WTC11 (cell line): ENCODE data around the gene WFDC12. TPM values are rescaled to one million over a fixed set of nuclear protein-coding genes. Genes with fewer than 3 reads are reported as not detected.

ENCODE experiments used
- ATAC-seq: fragments of 200-7000 bp; cut with Tn5 transposase; 2 replicates; pipeline ENCODE4 v1.10.0; 2021; ENCODE audit warnings: mild to moderate bottlenecking, moderate library complexity
- CTCF ChIA-PET: fragments of 300-600 bp; sonication (Branson Sonifier 250); formaldehyde crosslinking; loops from one replicate; lab custom pipeline; 2021; ENCODE audit warnings: antibody characterized with exemption; lab: Charles Lee
- POLR2A ChIA-PET: fragments of 350-600 bp; sonication (Branson Sonifier 250); formaldehyde crosslinking; loops from one replicate; lab custom pipeline; 2021; ENCODE audit warnings: antibody characterized with exemption; lab: Charles Lee
- DNase-seq: peaks from one replicate; pipeline ENCODE4 v3.0.0; 2021; ENCODE audit warnings: low spot score
- H3K27ac Mint-ChIP-seq: 2 replicates; pipeline ENCODE4 v1.8.0; 2021; ENCODE audit warnings: mixed read lengths
- H3K27me3 Mint-ChIP-seq: 2 replicates; pipeline ENCODE4 v1.8.0; 2021; ENCODE audit warnings: low read depth, mild to moderate bottlenecking, moderate library complexity, mixed read lengths
- H3K36me3 Mint-ChIP-seq: 2 replicates; pipeline ENCODE4 v1.8.0; 2021; ENCODE audit warnings: mixed read lengths
- H3K4me1 Mint-ChIP-seq: 2 replicates; pipeline ENCODE4 v1.8.0; 2022; ENCODE audit warnings: mixed read lengths
- H3K4me3 Mint-ChIP-seq: 2 replicates; pipeline ENCODE4 v1.8.0; 2021; ENCODE audit warnings: mild to moderate bottlenecking, moderate library complexity, mixed read lengths
- H3K9me3 Mint-ChIP-seq: 2 replicates; pipeline ENCODE4 v1.8.0; 2021; ENCODE audit warnings: mixed read lengths
- CREB1 ChIP-seq: sonication (generic); formaldehyde crosslinking; IDR thresholded peaks from 2 replicates; pipeline ENCODE4 v1.8.0; 2023; ENCODE audit warnings: mild to moderate bottlenecking, missing genetic modification reagents
- MXD4 ChIP-seq: fragments of 250-450 bp; sonication (Bioruptor Pico); IDR thresholded peaks from 2 replicates; pipeline ENCODE4 v1.8.0; 2021; ENCODE audit warnings: mild to moderate bottlenecking, moderate library complexity, borderline replicate concordance
- MYBL2 ChIP-seq: sonication (generic); formaldehyde crosslinking; IDR thresholded peaks from 2 replicates; pipeline ENCODE4 v1.8.1; 2023; ENCODE audit warnings: mild to moderate bottlenecking, moderate library complexity, missing genetic modification reagents
- NFATC4 ChIP-seq: fragments of 250-450 bp; sonication (Bioruptor Pico); IDR thresholded peaks from 2 replicates; pipeline ENCODE4 v1.9.0; 2021; ENCODE audit warnings: mild to moderate bottlenecking
- NR2C2 ChIP-seq: sonication (generic); formaldehyde crosslinking; IDR thresholded peaks from 2 replicates; pipeline ENCODE4 v1.8.0; 2022; ENCODE audit warnings: mild to moderate bottlenecking, missing genetic modification reagents
- RELA ChIP-seq: sonication (generic); formaldehyde crosslinking; IDR thresholded peaks from 2 replicates; pipeline ENCODE4 v1.8.1; 2022; ENCODE audit warnings: missing genetic modification reagents, mild to moderate bottlenecking, borderline replicate concordance
- ZNF317 ChIP-seq: sonication (generic); formaldehyde crosslinking; IDR thresholded peaks from 2 replicates; pipeline ENCODE4 v1.8.1; 2023; ENCODE audit warnings: low read depth, mild to moderate bottlenecking, moderate library complexity, missing genetic modification reagents, borderline replicate concordance
- total RNA-seq: library from RNA; stranded (reverse); gene quantifications from 3 replicates; pipeline ENCODE4 v1.2.3, GENCODE V29; 2021
- TF ChIP-seq, protein P1 (sequence below): sonication (generic); formaldehyde crosslinking; IDR thresholded peaks from 2 replicates; pipeline ENCODE4 v1.8.0; 2023; ENCODE audit warnings: missing genetic modification reagents
- TF ChIP-seq, protein P2 (sequence below): sonication (generic); formaldehyde crosslinking; IDR thresholded peaks from 2 replicates; pipeline ENCODE4 v1.8.0; 2022; ENCODE audit warnings: mild to moderate bottlenecking, missing genetic modification reagents
- TF ChIP-seq, protein P3 (sequence below): sonication (generic); formaldehyde crosslinking; IDR thresholded peaks from 2 replicates; pipeline ENCODE4 v1.8.1; 2023; ENCODE audit warnings: mild to moderate bottlenecking, missing genetic modification reagents
- TF ChIP-seq, protein P4 (sequence below): sonication (generic); formaldehyde crosslinking; conservative IDR thresholded peaks from 2 replicates; pipeline ENCODE4 v1.8.1; 2023; ENCODE audit warnings: mild to moderate bottlenecking, low read depth, missing genetic modification reagents, moderate library complexity
- TF ChIP-seq, protein P5 (sequence below): sonication (generic); formaldehyde crosslinking; conservative IDR thresholded peaks from 2 replicates; pipeline ENCODE4 v1.8.1; 2022; ENCODE audit warnings: mild to moderate bottlenecking, missing genetic modification reagents
- TF ChIP-seq, protein P6 (sequence below): sonication (generic); formaldehyde crosslinking; IDR thresholded peaks from 2 replicates; pipeline ENCODE4 v1.8.1; 2022; ENCODE audit warnings: mild to moderate bottlenecking, missing genetic modification reagents, moderate library complexity, borderline replicate concordance
- TF ChIP-seq, protein P7 (sequence below): fragments of 250-450 bp; sonication (Bioruptor Pico); IDR thresholded peaks from 2 replicates; pipeline ENCODE4 v1.9.0; 2021; ENCODE audit warnings: mild to moderate bottlenecking
- TF ChIP-seq, protein P8 (sequence below): sonication (generic); formaldehyde crosslinking; IDR thresholded peaks from 2 replicates; pipeline ENCODE4 v1.8.1; 2022; ENCODE audit warnings: low read depth, mild to moderate bottlenecking, moderate library complexity, missing genetic modification reagents, borderline replicate concordance

Gene WFDC12
- total RNA-seq, 1 experiment from 2014 or later: not detected

DNA sequence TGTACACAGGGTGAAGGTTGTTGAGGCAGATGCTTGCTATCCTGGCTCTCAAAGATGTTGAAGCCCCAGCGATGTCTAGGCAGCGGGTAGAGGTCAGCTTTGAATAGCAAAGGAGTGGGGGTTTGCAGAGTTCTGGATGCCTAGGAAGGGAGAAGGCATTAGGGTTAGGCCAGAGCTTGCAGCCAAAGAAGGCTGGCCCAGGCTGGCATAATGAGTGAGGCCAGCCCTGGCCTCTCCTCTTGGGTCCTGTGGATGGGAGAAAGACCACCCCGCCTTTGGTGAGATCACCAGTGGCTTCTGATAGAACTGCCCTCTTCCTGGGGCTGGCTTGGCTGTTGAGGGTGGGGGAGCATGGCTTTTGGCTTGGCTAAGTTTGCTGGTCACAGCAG lies 8.9 kb downstream of the WFDC12 start (continued):
- TF ChIP-seq, protein P1, sequence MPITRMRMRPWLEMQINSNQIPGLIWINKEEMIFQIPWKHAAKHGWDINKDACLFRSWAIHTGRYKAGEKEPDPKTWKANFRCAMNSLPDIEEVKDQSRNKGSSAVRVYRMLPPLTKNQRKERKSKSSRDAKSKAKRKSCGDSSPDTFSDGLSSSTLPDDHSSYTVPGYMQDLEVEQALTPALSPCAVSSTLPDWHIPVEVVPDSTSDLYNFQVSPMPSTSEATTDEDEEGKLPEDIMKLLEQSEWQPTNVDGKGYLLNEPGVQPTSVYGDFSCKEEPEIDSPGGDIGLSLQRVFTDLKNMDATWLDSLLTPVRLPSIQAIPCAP (CRISPR knock-in tag): no peak
- no peak for TF ChIP-seq CREB1 (CRISPR knock-in tag)
- TF ChIP-seq, protein P2, sequence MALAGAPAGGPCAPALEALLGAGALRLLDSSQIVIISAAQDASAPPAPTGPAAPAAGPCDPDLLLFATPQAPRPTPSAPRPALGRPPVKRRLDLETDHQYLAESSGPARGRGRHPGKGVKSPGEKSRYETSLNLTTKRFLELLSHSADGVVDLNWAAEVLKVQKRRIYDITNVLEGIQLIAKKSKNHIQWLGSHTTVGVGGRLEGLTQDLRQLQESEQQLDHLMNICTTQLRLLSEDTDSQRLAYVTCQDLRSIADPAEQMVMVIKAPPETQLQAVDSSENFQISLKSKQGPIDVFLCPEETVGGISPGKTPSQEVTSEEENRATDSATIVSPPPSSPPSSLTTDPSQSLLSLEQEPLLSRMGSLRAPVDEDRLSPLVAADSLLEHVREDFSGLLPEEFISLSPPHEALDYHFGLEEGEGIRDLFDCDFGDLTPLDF: no peak
- no peak for TF ChIP-seq ZNF317 (CRISPR knock-in tag)
- TF ChIP-seq, protein P3, sequence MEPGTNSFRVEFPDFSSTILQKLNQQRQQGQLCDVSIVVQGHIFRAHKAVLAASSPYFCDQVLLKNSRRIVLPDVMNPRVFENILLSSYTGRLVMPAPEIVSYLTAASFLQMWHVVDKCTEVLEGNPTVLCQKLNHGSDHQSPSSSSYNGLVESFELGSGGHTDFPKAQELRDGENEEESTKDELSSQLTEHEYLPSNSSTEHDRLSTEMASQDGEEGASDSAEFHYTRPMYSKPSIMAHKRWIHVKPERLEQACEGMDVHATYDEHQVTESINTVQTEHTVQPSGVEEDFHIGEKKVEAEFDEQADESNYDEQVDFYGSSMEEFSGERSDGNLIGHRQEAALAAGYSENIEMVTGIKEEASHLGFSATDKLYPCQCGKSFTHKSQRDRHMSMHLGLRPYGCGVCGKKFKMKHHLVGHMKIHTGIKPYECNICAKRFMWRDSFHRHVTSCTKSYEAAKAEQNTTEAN: no peak
- TF ChIP-seq, protein P4, sequence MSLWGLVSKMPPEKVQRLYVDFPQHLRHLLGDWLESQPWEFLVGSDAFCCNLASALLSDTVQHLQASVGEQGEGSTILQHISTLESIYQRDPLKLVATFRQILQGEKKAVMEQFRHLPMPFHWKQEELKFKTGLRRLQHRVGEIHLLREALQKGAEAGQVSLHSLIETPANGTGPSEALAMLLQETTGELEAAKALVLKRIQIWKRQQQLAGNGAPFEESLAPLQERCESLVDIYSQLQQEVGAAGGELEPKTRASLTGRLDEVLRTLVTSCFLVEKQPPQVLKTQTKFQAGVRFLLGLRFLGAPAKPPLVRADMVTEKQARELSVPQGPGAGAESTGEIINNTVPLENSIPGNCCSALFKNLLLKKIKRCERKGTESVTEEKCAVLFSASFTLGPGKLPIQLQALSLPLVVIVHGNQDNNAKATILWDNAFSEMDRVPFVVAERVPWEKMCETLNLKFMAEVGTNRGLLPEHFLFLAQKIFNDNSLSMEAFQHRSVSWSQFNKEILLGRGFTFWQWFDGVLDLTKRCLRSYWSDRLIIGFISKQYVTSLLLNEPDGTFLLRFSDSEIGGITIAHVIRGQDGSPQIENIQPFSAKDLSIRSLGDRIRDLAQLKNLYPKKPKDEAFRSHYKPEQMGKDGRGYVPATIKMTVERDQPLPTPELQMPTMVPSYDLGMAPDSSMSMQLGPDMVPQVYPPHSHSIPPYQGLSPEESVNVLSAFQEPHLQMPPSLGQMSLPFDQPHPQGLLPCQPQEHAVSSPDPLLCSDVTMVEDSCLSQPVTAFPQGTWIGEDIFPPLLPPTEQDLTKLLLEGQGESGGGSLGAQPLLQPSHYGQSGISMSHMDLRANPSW (CRISPR knock-in tag): no peak
- TF ChIP-seq, protein P5, sequence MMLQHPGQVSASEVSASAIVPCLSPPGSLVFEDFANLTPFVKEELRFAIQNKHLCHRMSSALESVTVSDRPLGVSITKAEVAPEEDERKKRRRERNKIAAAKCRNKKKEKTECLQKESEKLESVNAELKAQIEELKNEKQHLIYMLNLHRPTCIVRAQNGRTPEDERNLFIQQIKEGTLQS (CRISPR knock-in tag): no peak
- TF ChIP-seq, protein P6, sequence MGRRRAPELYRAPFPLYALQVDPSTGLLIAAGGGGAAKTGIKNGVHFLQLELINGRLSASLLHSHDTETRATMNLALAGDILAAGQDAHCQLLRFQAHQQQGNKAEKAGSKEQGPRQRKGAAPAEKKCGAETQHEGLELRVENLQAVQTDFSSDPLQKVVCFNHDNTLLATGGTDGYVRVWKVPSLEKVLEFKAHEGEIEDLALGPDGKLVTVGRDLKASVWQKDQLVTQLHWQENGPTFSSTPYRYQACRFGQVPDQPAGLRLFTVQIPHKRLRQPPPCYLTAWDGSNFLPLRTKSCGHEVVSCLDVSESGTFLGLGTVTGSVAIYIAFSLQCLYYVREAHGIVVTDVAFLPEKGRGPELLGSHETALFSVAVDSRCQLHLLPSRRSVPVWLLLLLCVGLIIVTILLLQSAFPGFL (CRISPR knock-in tag): no peak
- TF ChIP-seq NFATC4 (CRISPR knock-in tag): no peak

DNA sequence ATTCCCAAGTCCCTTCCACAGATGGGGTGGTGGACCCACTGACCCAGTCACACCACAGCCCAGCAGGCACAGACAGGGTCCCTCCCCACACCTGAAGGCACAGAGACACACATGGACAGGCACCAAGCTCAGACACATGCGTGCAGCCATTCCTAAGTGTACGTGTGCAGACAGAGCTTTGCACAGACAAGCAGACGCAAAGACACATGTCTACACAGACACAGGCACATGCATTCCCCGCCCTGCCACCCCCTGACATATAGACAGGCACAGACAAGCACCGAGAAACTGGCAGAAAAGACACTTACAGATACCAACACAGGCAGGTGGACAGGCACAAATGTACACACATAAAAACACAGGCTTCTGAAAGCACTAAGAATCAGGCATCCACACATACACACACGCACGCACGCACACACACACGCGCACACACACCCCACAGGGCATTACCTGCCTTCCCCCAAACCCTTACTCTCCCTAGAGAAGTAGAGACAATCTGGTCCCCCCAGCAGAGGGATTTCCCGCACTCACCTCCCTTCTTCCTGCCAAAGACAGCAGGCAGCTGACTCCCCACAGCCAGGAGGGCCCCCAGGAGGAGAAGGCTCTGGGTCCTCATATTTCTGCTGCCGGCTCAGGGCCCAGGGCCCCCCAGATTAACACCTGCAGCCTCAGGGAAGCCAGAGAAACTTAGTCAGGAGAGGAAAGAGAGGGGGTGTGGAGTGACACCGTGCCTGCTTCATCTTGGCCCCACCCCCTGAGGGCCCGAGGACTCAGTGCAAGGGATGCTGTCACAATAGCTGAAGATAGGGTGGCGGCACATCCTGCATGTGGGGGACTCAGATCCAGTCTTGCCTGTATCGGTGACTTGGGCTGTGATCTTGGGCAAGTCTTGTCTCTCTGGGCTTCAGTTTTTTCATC lies 9.5 kb downstream of the WFDC12 start, which contains the start of gene WFDC5:
Gene WFDC5, minus strand, starts transcription at position 710 of the 921 bp plus-strand sequence. Its CDS starts 91 bp downstream, at position 619.
- no peak for DNase-seq

DNA sequence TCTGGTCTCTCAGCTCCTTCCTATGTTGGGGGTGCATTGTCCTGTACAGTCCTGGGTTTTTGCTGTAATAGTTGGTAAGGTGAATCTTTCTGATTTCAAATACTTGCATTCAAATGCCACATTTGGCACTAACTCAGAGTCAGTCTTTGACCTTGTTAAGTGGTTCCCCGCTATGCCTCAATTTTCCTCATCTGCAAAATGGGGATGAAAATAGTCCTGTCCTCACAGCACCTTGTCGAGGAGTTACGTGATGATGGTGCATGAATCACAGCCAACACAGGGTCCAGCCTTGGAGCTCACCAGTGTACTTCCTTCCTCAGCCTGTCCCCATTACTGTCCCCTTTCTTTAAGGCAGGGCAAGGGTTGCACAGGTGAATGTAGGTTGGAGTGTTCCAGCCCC lies 10.4 kb downstream of the WFDC12 start:
- Mint-ChIP-seq H3K27ac (no peak overlapping the region), H3K4me1 (peaks cover 8% of the 10 kb centered on the region; the same call in 1 of the 2 replicates), H3K9me3 (no peaks in the 10 kb centered on the region), H3K27me3 (peaks cover 4% of the 10 kb centered on the region; the same call in 1 of the 2 replicates), H3K36me3 (no peaks in the 10 kb centered on the region), H3K4me3 (no peak overlapping the region)
- ATAC-seq (no peak), DNase-seq (no peak)
- ChIA-PET POLR2A (no interaction called here), CTCF (interaction anchor here (1.1 to 7.9 kb wide), 8 partner anchors 9 to 179 kb away, joined by 3 to 165 read pairs (median 6); partner anchors contain the start of gene KCNS1)
- TF ChIP-seq MYBL2: no peak
- no peak for TF ChIP-seq NR2C2 (CRISPR knock-in tag)
- TF ChIP-seq, protein P7, sequence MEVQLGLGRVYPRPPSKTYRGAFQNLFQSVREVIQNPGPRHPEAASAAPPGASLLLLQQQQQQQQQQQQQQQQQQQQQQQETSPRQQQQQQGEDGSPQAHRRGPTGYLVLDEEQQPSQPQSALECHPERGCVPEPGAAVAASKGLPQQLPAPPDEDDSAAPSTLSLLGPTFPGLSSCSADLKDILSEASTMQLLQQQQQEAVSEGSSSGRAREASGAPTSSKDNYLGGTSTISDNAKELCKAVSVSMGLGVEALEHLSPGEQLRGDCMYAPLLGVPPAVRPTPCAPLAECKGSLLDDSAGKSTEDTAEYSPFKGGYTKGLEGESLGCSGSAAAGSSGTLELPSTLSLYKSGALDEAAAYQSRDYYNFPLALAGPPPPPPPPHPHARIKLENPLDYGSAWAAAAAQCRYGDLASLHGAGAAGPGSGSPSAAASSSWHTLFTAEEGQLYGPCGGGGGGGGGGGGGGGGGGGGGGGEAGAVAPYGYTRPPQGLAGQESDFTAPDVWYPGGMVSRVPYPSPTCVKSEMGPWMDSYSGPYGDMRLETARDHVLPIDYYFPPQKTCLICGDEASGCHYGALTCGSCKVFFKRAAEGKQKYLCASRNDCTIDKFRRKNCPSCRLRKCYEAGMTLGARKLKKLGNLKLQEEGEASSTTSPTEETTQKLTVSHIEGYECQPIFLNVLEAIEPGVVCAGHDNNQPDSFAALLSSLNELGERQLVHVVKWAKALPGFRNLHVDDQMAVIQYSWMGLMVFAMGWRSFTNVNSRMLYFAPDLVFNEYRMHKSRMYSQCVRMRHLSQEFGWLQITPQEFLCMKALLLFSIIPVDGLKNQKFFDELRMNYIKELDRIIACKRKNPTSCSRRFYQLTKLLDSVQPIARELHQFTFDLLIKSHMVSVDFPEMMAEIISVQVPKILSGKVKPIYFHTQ (CRISPR knock-in tag): no peak
- TF ChIP-seq RELA (CRISPR knock-in tag): no peak
- TF ChIP-seq MXD4: no peak

More for the DNA sequence above, 9.5 kb downstream of the WFDC12 start, which contains the start of gene WFDC5:
- H3K27me3 Mint-ChIP-seq: peaks cover 4% of the 10 kb centered on the region; the same call in 1 of the 2 replicates
- H3K4me3 Mint-ChIP-seq: no peak within 1 kb of the TSS; the same call in 1 of the 2 replicates
- H3K4me1 Mint-ChIP-seq: peaks cover 8% of the 10 kb centered on the region; the same call in 1 of the 2 replicates
- CTCF ChIA-PET: interaction anchor here (1.1 to 7.9 kb wide), 10 partner anchors 10 to 208 kb away, joined by 3 to 165 read pairs (median 6); partner anchors contain the start of gene KCNS1
- H3K36me3 Mint-ChIP-seq: no peaks in the 10 kb centered on the region
- ATAC-seq: peak; percentile 55
- no peak within 1 kb of the TSS for H3K27ac Mint-ChIP-seq
- POLR2A ChIA-PET: no interaction called here
- no peaks in the 10 kb centered on the region for H3K9me3 Mint-ChIP-seq
- no peak for TF ChIP-seq MYBL2
- TF ChIP-seq, protein P8, sequence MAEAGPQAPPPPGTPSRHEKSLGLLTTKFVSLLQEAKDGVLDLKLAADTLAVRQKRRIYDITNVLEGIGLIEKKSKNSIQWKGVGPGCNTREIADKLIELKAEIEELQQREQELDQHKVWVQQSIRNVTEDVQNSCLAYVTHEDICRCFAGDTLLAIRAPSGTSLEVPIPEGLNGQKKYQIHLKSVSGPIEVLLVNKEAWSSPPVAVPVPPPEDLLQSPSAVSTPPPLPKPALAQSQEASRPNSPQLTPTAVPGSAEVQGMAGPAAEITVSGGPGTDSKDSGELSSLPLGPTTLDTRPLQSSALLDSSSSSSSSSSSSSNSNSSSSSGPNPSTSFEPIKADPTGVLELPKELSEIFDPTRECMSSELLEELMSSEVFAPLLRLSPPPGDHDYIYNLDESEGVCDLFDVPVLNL (CRISPR knock-in tag): no peak
